H54 (cell line): ENCODE measurements around the gene TTBK2.
A peak's percentile ranks its signal among the peaks of the same experiment; 100 is the strongest.
"Not testable (repeated sequence)": the region's sequence is repeated elsewhere in the genome, so short reads cannot be mapped to it uniquely, and the experiment has no call there.

Experiments
- DNase-seq: peaks from one replicate; pipeline ENCODE4 v3.0.0; 2011; ENCODE audit warnings: low spot score, mixed read lengths; ENCODE audit not compliant: insufficient read length
- FAIRE-seq: peaks from 3 replicates; lab custom pipeline; 2011; peaks lifted over from hg19 to GRCh38; lab: Jason Lieb, UNC
- POLR2A ChIP-seq: IDR thresholded peaks from 2 replicates; pipeline ENCODE4 v1.6.1; 2011; ENCODE audit warnings: low read depth, mild to moderate bottlenecking, low read length

Gene TTBK2

GRCh38 chr15:42919799-42920518, 619 bp downstream of the TTBK2 start:
- FAIRE-seq (peak; percentile 88), DNase-seq (no peak)
- no peak for TF ChIP-seq POLR2A

GRCh38 chr15:42919308-42919707, 1.3 kb downstream of the TTBK2 start:
- FAIRE-seq = no peak
- no peak for DNase-seq
- no peak for TF ChIP-seq POLR2A

- DNase-seq = no peak
- no peak for TF ChIP-seq POLR2A
- FAIRE-seq = no peak
These were observed 2.5 kb downstream of the TTBK2 start for GRCh38 chr15:42918047-42918446.

- no peak for TF ChIP-seq POLR2A
- FAIRE-seq (no peak), DNase-seq (no peak)
These were observed 4.8 kb downstream of the TTBK2 start for GRCh38 chr15:42915654-42916315.

- FAIRE-seq = peak; percentile 78
- DNase-seq = no peak
- TF ChIP-seq POLR2A = no peak
These were observed 5.7 kb downstream of the TTBK2 start for GRCh38 chr15:42914728-42915497.

- TF ChIP-seq POLR2A = no peak
- FAIRE-seq (peak; percentile 84), DNase-seq (no peak)
These were observed 9.5 kb downstream of the TTBK2 start for GRCh38 chr15:42911058-42911592.

- FAIRE-seq (no peak), DNase-seq (no peak)
- no peak for TF ChIP-seq POLR2A
These were observed 12.0 kb downstream of the TTBK2 start for GRCh38 chr15:42908538-42908937.

GRCh38 chr15:42903388-42904324, 16.9 kb downstream of the TTBK2 start:
- TF ChIP-seq POLR2A = no peak
- FAIRE-seq = peak; percentile 84
- DNase-seq = no peak

- DNase-seq, FAIRE-seq: not testable (repeated sequence)
These were observed 26.7 kb downstream of the TTBK2 start for GRCh38 chr15:42893911-42894310.

GRCh38 chr15:42891569-42891968, 29.0 kb downstream of the TTBK2 start:
- FAIRE-seq (no peak), DNase-seq (no peak)
- no peak for TF ChIP-seq POLR2A

GRCh38 chr15:42890161-42890913, 30.2 kb downstream of the TTBK2 start:
- DNase-seq (peak; percentile 42), FAIRE-seq (peak; percentile 81)
- TF ChIP-seq POLR2A = no peak

- not testable (repeated sequence) for DNase-seq, FAIRE-seq
These were observed 33.2 kb downstream of the TTBK2 start for GRCh38 chr15:42887384-42887783.

GRCh38 chr15:42880121-42880520, 40.5 kb downstream of the TTBK2 start:
- DNase-seq (no peak), FAIRE-seq (no peak)

More at GRCh38 chr15:42880121-42880520, 40.5 kb downstream of the TTBK2 start:
- TF ChIP-seq POLR2A = no peak
